HG02759 (cell line): Measurements from ENCODE around the gene CFL1.
"Not testable (repeated sequence)": the region's sequence is repeated elsewhere in the genome, so short reads cannot be mapped to it uniquely, and the experiment has no call there.

Experiments used
- ATAC-seq: cut with Tn5 transposase; IDR thresholded peaks from one replicate; pipeline ENCODE4 v1.9.1; 2021; ENCODE audit warnings: mild to moderate bottlenecking, moderate library complexity; ENCODE audit not compliant: unreplicated experiment

Gene CFL1

GRCh38 chr11:65857853-65858680, at the start of gene CFL1:
Gene CFL1 (minus strand): TSS chr11:65858180. CDS start chr11:65858099, 81 bp downstream.
- peak; percentile 54 for ATAC-seq

GRCh38 chr11:65906602-65907001, 48.6 kb upstream of the CFL1 start:
- ATAC-seq: no peak

GRCh38 chr11:65903715-65904114, 45.7 kb upstream of the CFL1 start:
- no peak for ATAC-seq

GRCh38 chr11:65903068-65903481, 45.1 kb upstream of the CFL1 start:
- ATAC-seq: no peak

GRCh38 chr11:65900899-65901180, 42.9 kb upstream of the CFL1 start:
- no peak for ATAC-seq

- ATAC-seq: peak; percentile 79
These were observed 42.3 kb upstream of the CFL1 start, which contains the start of gene FOSL1 for GRCh38 chr11:65900125-65900898. Gene FOSL1 (minus strand): TSS chr11:65900388. CDS start chr11:65900339, 49 bp downstream.

GRCh38 chr11:65899356-65900124, 41.6 kb upstream of the CFL1 start:
- no peak for ATAC-seq

- ATAC-seq: no peak
These were observed 40.8 kb upstream of the CFL1 start for GRCh38 chr11:65898656-65899355.

GRCh38 chr11:65897020-65897471, 39.1 kb upstream of the CFL1 start:
- no peak for ATAC-seq

- ATAC-seq: no peak
These were observed 38.3 kb upstream of the CFL1 start for GRCh38 chr11:65896034-65896999.

GRCh38 chr11:65895482-65895981, 37.6 kb upstream of the CFL1 start:
- ATAC-seq: no peak

GRCh38 chr11:65894034-65894591, 36.1 kb upstream of the CFL1 start:
- ATAC-seq: no peak

GRCh38 chr11:65892661-65893317, 34.8 kb upstream of the CFL1 start:
- ATAC-seq: no peak

GRCh38 chr11:65892137-65892540, 34.2 kb upstream of the CFL1 start:
- not testable (repeated sequence) for ATAC-seq

GRCh38 chr11:65891219-65892136, 33.5 kb upstream of the CFL1 start:
- no peak for ATAC-seq

GRCh38 chr11:65890324-65891218, 32.6 kb upstream of the CFL1 start, which contains the start of gene CCDC85B:
Gene CCDC85B (plus strand): TSS chr11:65890673. CDS start chr11:65890784, 111 bp downstream.
- peak; percentile 59 for ATAC-seq
